HepG2 (cell line): ENCODE results near the gene TMEM144. TPM values are rescaled to one million over a fixed set of nuclear protein-coding genes. Genes with fewer than 3 reads are reported as not detected.

Experiments used
- ATAC-seq: fragments of 200-7000 bp; cut with Tn5 transposase; 3 replicates; pipeline ENCODE4 v1.9.1; 2020; ENCODE audit warnings: mild to moderate bottlenecking, moderate library complexity
- BruUV-seq: library from RNA; stranded (reverse); fragments of 400-500 nt; replicated peaks from 2 replicates; lab custom pipeline; 2021; lab: Mats Ljungman, UMichigan
- CTCF ChIA-PET: fragments of 300-600 bp; formaldehyde crosslinking; extraction: SDS; loops from one replicate; lab custom pipeline; 2021; ENCODE audit warnings: low total read pairs, inconsistent platforms, low intra/inter-chr PET ratio; lab: Yijun Ruan, JAX
- POLR2A ChIA-PET: fragments of 350-600 bp; sonication (Branson Sonifier 250); formaldehyde crosslinking; loops from one replicate; lab custom pipeline; 2020; ENCODE audit warnings: antibody characterized with exemption, inconsistent platforms; lab: Yijun Ruan, JAX
- DNase-seq: peaks from one replicate; pipeline ENCODE4 v3.0.0-alpha.2; 2015; ENCODE audit warnings: low spot score
- FAIRE-seq: peaks from 3 replicates; lab custom pipeline; 2011; peaks lifted over from hg19 to GRCh38; lab: Jason Lieb, UNC
- H2AFZ ChIP-seq: one replicate; pipeline ENCODE4 v1.6.1; 2011; ENCODE audit warnings: low read length, inconsistent platforms
- H3K27ac ChIP-seq: fragments of 300-600 bp; 3 replicates; pipeline ENCODE4 v1.8.0; 2011; ENCODE audit warnings: mixed run types, mild to moderate bottlenecking, mixed read lengths, low read length, inconsistent platforms; ENCODE audit not compliant: insufficient read depth; ENCODE audit errors: extremely low read length
- H3K27me3 ChIP-seq, 2 experiments: fragments of 200-600 bp in 1 of 2; 2 replicates in 1 of 2; 3 replicates in 1 of 2; pipeline versions ENCODE4 v1.6.0 to v1.8.0; 2011; ENCODE audit warnings: low read length in 2 of 2, mild to moderate bottlenecking in 2 of 2, moderate library complexity in 2 of 2, inconsistent platforms in 1 of 2; ENCODE audit not compliant: insufficient read depth in 2 of 2, control insufficient read depth in 1 of 2
- H3K36me3 ChIP-seq, 2 experiments: fragments of 200-600 bp in 1 of 2; replicated peaks in 1 of 2; 2 replicates in 1 of 2; 3 replicates in 1 of 2; pipeline versions ENCODE4 v1.5.1 to v1.8.0; 2011; ENCODE audit warnings: low read length in 2 of 2, inconsistent platforms in 1 of 2; ENCODE audit not compliant: insufficient read depth in 2 of 2, control insufficient read depth in 1 of 2
- H3K4me1 ChIP-seq: 2 replicates; pipeline ENCODE4 v1.5.1; 2012; ENCODE audit warnings: low read length, inconsistent platforms; ENCODE audit not compliant: insufficient read depth
- H3K4me2 ChIP-seq: 2 replicates; pipeline ENCODE4 v1.6.0; 2011; ENCODE audit warnings: low read depth, low read length, inconsistent platforms
- H3K4me3 ChIP-seq, 3 experiments: fragments of 200-600 bp in 1 of 3; sonication (generic), shearing (Covaris generic) in 1 of 3; replicated peaks in 1 of 3; 2 replicates each; pipeline ENCODE4 v1.5.1; 2011 to 2016; ENCODE audit warnings: low read length in 3 of 3, inconsistent platforms in 2 of 3, low read depth in 2 of 3, mild to moderate bottlenecking in 2 of 3, control low read depth in 1 of 3, mixed read lengths in 1 of 3; ENCODE audit not compliant: insufficient read depth in 1 of 3
- H3K79me2 ChIP-seq: one replicate; pipeline ENCODE4 v1.6.1; 2011; ENCODE audit warnings: low read length, inconsistent platforms; ENCODE audit not compliant: insufficient read depth
- H3K9ac ChIP-seq: 2 replicates; pipeline ENCODE4 v1.6.0; 2011; ENCODE audit warnings: mild to moderate bottlenecking, low read depth, low read length, inconsistent platforms; ENCODE audit not compliant: insufficient read depth
- H3K9me3 ChIP-seq: 2 replicates; pipeline ENCODE4 v1.5.1; 2012; ENCODE audit warnings: mild to moderate bottlenecking, low read length
- H4K20me1 ChIP-seq: 2 replicates; pipeline ENCODE4 v1.6.0; 2011; ENCODE audit warnings: inconsistent platforms, mild to moderate bottlenecking, low read length, moderate library complexity; ENCODE audit not compliant: insufficient read depth
- CCAR2 ChIP-seq: fragments of 200-400 bp; formaldehyde crosslinking; optimal IDR thresholded peaks from 2 replicates; pipeline ENCODE3; 2018; ENCODE audit warnings: low read depth, mild to moderate bottlenecking, low read length, moderate library complexity
- CENPX ChIP-seq: sonication (generic); formaldehyde crosslinking; IDR thresholded peaks from 2 replicates; pipeline ENCODE4 v1.9.0; 2021; ENCODE audit warnings: mild to moderate bottlenecking, missing genetic modification reagents, moderate library complexity
- ELF1 ChIP-seq: sonication (generic); formaldehyde crosslinking; IDR thresholded peaks from 2 replicates; pipeline ENCODE4 v1.4.0; 2020; ENCODE audit warnings: missing genetic modification reagents
- POGZ ChIP-seq: sonication (generic); formaldehyde crosslinking; IDR thresholded peaks from 2 replicates; pipeline ENCODE4 v1.4.0; 2020; ENCODE audit warnings: mild to moderate bottlenecking, missing genetic modification reagents
- POLR2G ChIP-seq: fragments of 200-400 bp; formaldehyde crosslinking; IDR thresholded peaks from 2 replicates; pipeline ENCODE4 v1.6.1; 2018; ENCODE audit warnings: mild to moderate bottlenecking, low read depth, low read length, moderate library complexity
- SMYD3 ChIP-seq: sonication (generic); formaldehyde crosslinking; IDR thresholded peaks from 2 replicates; pipeline ENCODE4 v1.8.1; 2023; ENCODE audit warnings: mild to moderate bottlenecking, missing genetic modification reagents
- SRSF4 ChIP-seq: fragments of 200-400 bp; formaldehyde crosslinking; IDR thresholded peaks from one replicate; pipeline ENCODE4 v1.6.1; 2018; ENCODE audit warnings: mild to moderate bottlenecking, low read depth, low read length, moderate library complexity; ENCODE audit not compliant: poor library complexity, severe bottlenecking
- ZFYVE20 ChIP-seq: sonication (generic); formaldehyde crosslinking; IDR thresholded peaks from 2 replicates; pipeline ENCODE4 v1.8.0; 2023; ENCODE audit warnings: low read depth, mild to moderate bottlenecking, moderate library complexity, missing genetic modification reagents, borderline replicate concordance
- ZKSCAN8 ChIP-seq: IDR thresholded peaks from 2 replicates; pipeline ENCODE4 v1.6.1; 2016; ENCODE audit warnings: borderline replicate concordance, missing genetic modification reagents, missing compliant biosample characterization
- WGBS: methylation state at CpG from one replicate; pipeline ENCODE4 v1.1.6; 2017; ENCODE audit warnings: low lambda C conversion rate; 5-methylcytosine and 5-hydroxymethylcytosine counted together
- in situ Hi-C: cut with HindIII; loops from 2 replicates; pipeline ENCODE4 v1.10.0; 2017; ENCODE audit warnings: low pct_unique_long_range_greater_than_20kb; ENCODE audit not compliant: extremely low pct_ligation_motif_present
- intact Hi-C: fragments of 100-400 bp; cut with micrococcal nuclease; formaldehyde crosslinking; loops from one replicate; pipeline ENCODE4 v1.10.0; 2022; ENCODE audit not compliant: unreplicated experiment
- polyA plus RNA-seq, 8 experiments: library from polyadenylated mRNA; depleted of rRNA in 3 of 8; stranded (reverse) in 7 of 8; unstranded in 1 of 8; fragments of >200 nt; fragmentation: Illumina TruSeq in 4 of 8; extraction: Trizol in 4 of 8; gene quantifications; 2 replicates each; pipeline versions ENCODE4 v1.2.1 to v1.2.3, GENCODE V29; 2011 to 2016; ENCODE audit warnings: low read depth in 4 of 8, missing spikeins in 1 of 8, mixed read lengths in 1 of 8; ENCODE audit not compliant: insufficient read depth in 1 of 8
- total RNA-seq, 5 experiments: library from RNA; depleted of rRNA; stranded (reverse); fragments of >200 nt; fragmentation: Illumina TruSeq; extraction: Trizol; gene quantifications; 2 replicates each; pipeline ENCODE4 v1.2.3, GENCODE V29; 2016; ENCODE audit warnings: low read depth in 1 of 5
- TF ChIP-seq, protein P1 (sequence below): sonication (generic); formaldehyde crosslinking; IDR thresholded peaks from 2 replicates; pipeline ENCODE4 v1.5.0; 2020; ENCODE audit warnings: mild to moderate bottlenecking, missing genetic modification reagents
- TF ChIP-seq, protein P2 (sequence below): sonication (generic); formaldehyde crosslinking; IDR thresholded peaks from 2 replicates; pipeline ENCODE4 v1.8.1; 2023; ENCODE audit warnings: missing genetic modification reagents, inconsistent platforms, borderline replicate concordance

Gene TMEM144
- total and polyA plus RNA-seq, 2 of the 13 experiments (the other 11 are each of a cell fraction or from before 2014, with no cell fraction given), result 10.9 to 12.3 TPM

DNA sequence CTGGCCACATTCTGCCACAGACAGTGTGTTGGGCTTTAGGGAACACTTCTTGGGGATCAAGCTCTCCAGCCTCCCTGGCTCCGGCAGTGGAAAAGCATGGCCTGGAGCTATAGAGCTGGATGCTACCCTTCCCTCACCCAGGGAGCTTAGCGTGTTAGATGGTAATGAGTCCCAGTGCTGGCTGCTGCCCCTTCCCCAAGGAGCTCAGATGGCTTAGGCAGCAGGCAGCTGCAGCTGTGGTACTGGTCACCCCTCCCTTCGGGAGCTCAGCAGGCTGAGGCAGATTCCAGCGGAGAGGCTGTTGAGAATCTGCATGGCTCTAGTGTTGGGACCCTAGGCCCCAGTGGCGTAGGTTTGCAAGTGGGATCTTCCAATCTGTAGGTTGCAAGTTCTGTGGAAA lies 19.5 kb downstream of the TMEM144 start:
- intact Hi-C loops, result no loop called here
- H3K27me3 ChIP-seq, result no peaks in the 10 kb centered on the region
- ATAC-seq, result no peak
- BruUV-seq, result no TSS peak
- H2AFZ ChIP-seq, result no peak overlapping the region
- no peak overlapping the region for H3K9ac ChIP-seq
- H3K9me3 ChIP-seq, result no peaks in the 10 kb centered on the region
- H4K20me1 ChIP-seq, result no peaks in the 10 kb centered on the region
- CTCF ChIA-PET, result no interaction called here
- H3K27ac ChIP-seq, result no peak overlapping the region
- TF ChIP-seq POLR2G, result no peak
- no peak for TF ChIP-seq ZFYVE20
- TF ChIP-seq ZKSCAN8 (CRISPR knock-in tag), result no peak
- TF ChIP-seq ELF1, result no peak
- TF ChIP-seq CCAR2, result no peak
- TF ChIP-seq, protein P1, sequence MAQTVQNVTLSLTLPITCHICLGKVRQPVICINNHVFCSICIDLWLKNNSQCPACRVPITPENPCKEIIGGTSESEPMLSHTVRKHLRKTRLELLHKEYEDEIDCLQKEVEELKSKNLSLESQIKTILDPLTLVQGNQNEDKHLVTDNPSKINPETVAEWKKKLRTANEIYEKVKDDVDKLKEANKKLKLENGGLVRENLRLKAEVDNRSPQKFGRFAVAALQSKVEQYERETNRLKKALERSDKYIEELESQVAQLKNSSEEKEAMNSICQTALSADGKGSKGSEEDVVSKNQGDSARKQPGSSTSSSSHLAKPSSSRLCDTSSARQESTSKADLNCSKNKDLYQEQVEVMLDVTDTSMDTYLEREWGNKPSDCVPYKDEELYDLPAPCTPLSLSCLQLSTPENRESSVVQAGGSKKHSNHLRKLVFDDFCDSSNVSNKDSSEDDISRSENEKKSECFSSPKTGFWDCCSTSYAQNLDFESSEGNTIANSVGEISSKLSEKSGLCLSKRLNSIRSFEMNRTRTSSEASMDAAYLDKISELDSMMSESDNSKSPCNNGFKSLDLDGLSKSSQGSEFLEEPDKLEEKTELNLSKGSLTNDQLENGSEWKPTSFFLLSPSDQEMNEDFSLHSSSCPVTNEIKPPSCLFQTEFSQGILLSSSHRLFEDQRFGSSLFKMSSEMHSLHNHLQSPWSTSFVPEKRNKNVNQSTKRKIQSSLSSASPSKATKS (CRISPR knock-in tag), result no peak
- no peak for TF ChIP-seq CENPX (CRISPR knock-in tag)
- no peak for TF ChIP-seq SRSF4
- no peak for TF ChIP-seq SMYD3 (CRISPR knock-in tag)
- TF ChIP-seq, protein P2, sequence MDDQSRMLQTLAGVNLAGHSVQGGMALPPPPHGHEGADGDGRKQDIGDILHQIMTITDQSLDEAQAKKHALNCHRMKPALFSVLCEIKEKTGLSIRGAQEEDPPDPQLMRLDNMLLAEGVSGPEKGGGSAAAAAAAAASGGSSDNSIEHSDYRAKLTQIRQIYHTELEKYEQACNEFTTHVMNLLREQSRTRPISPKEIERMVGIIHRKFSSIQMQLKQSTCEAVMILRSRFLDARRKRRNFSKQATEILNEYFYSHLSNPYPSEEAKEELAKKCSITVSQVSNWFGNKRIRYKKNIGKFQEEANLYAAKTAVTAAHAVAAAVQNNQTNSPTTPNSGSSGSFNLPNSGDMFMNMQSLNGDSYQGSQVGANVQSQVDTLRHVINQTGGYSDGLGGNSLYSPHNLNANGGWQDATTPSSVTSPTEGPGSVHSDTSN (CRISPR knock-in tag), result no peak
- TF ChIP-seq POGZ (CRISPR knock-in tag), result no peak
- TF ChIP-seq, all 625 proteins: peak for 0
- Histone ChIP-seq H3K79me2 (no peaks in the 10 kb centered on the region), H3K4me2 (no peak overlapping the region), H3K4me3 (no peak overlapping the region), H3K36me3 (peaks cover 2 to 12% of the 10 kb centered on the region in 2 experiments; a peak in 2 of 5 replicates), H3K4me1 (no peaks in the 10 kb centered on the region)
- POLR2A ChIA-PET, result no interaction called here
- 100% methylated on average over 1 of the region's 5 CpGs for WGBS
- DNase-seq (no peak), FAIRE-seq (no peak)
- in situ Hi-C loops, result no loop called here
